Caco-2 (cell line): ENCODE results near the gene CPHXL2. TPM values are rescaled to one million over a fixed set of nuclear protein-coding genes. Genes with fewer than 3 reads are reported as not detected.

Experiments used
- BruUV-seq: library from RNA; stranded (reverse); fragments of 400-500 nt; replicated peaks from 2 replicates; lab custom pipeline; 2021; lab: Mats Ljungman, UMichigan
- CTCF ChIA-PET: fragments of 300-600 bp; sonication (Branson Sonifier 250); formaldehyde crosslinking; loops from one replicate; lab custom pipeline; 2022; ENCODE audit warnings: antibody characterized with exemption; lab: Charles Lee
- POLR2A ChIA-PET: fragments of 300-600 bp; sonication (Branson Sonifier 250); formaldehyde crosslinking; loops from one replicate; lab custom pipeline; 2022; ENCODE audit warnings: antibody characterized with exemption; lab: Charles Lee
- DNase-seq, 2 experiments: peaks; one replicate each; pipeline versions ENCODE4 v3.0.0 to v3.0.0-alpha.2; 2020 to 2022
- H3K27me3 ChIP-seq: replicated peaks from 2 replicates; pipeline ENCODE4 v1.6.0; 2011; ENCODE audit warnings: low read length; ENCODE audit not compliant: control insufficient read depth, insufficient read depth
- H3K36me3 ChIP-seq: 2 replicates; pipeline ENCODE4 v1.5.1; 2011; ENCODE audit warnings: low read length; ENCODE audit not compliant: control insufficient read depth, insufficient read depth
- H3K4me1 ChIP-seq: fragments of 250-450 bp; sonication (Bioruptor Pico); 2 replicates; pipeline ENCODE4 v1.5.1; 2020; ENCODE audit warnings: mild to moderate bottlenecking
- H3K4me3 ChIP-seq: 2 replicates; pipeline ENCODE4 v1.5.1; 2011; ENCODE audit warnings: low read depth, mild to moderate bottlenecking, control low read depth, low read length
- H3K9me3 ChIP-seq: fragments of 250-450 bp; sonication (Bioruptor Pico); 2 replicates; pipeline ENCODE4 v1.5.1; 2020; ENCODE audit warnings: mild to moderate bottlenecking, moderate library complexity
- H3K27ac Mint-ChIP-seq: one replicate; pipeline ENCODE4 v1.8.0; 2022; ENCODE audit warnings: mixed read lengths; ENCODE audit not compliant: unreplicated experiment
- H3K27me3 Mint-ChIP-seq: one replicate; pipeline ENCODE4 v1.8.0; 2022; ENCODE audit warnings: mixed read lengths; ENCODE audit not compliant: insufficient read depth, unreplicated experiment
- H3K36me3 Mint-ChIP-seq: one replicate; pipeline ENCODE4 v1.8.0; 2022; ENCODE audit warnings: mild to moderate bottlenecking, mixed read lengths; ENCODE audit not compliant: insufficient read depth, unreplicated experiment
- H3K4me1 Mint-ChIP-seq: one replicate; pipeline ENCODE4 v1.8.0; 2022; ENCODE audit warnings: low read depth, mixed read lengths; ENCODE audit not compliant: unreplicated experiment
- H3K4me3 Mint-ChIP-seq: one replicate; pipeline ENCODE4 v1.8.0; 2022; ENCODE audit warnings: mild to moderate bottlenecking, moderate library complexity, mixed read lengths; ENCODE audit not compliant: unreplicated experiment
- H3K9me3 Mint-ChIP-seq: one replicate; pipeline ENCODE4 v1.8.0; 2022; ENCODE audit warnings: mixed read lengths; ENCODE audit not compliant: unreplicated experiment
- intact Hi-C: fragments of 100-400 bp; cut with micrococcal nuclease; formaldehyde crosslinking; loops from one replicate; pipeline ENCODE4 v1.10.0; 2022; ENCODE audit not compliant: unreplicated experiment
- total RNA-seq: library from RNA; stranded (reverse); gene quantifications from 2 replicates; pipeline ENCODE4 v1.2.3, GENCODE V29; 2022
- TF ChIP-seq, protein P1 (sequence below), 2 experiments: fragments of 200-600 bp in 1 of 2; IDR thresholded peaks; 1 replicate in 1 of 2; 2 replicates in 1 of 2; pipeline versions ENCODE4 v1.5.1 to v1.8.0; 2011 to 2022; ENCODE audit warnings: antibody characterized with exemption in 1 of 2, control low read depth in 1 of 2, inconsistent platforms in 1 of 2, low read depth in 1 of 2, low read length in 1 of 2, mild to moderate bottlenecking in 1 of 2, moderate library complexity in 1 of 2; ENCODE audit not compliant: insufficient read depth in 1 of 2, severe bottlenecking in 1 of 2, unreplicated experiment in 1 of 2

The CPHXL2 gene
- total RNA-seq, 1 experiment from 2014 or later, result not detected

DNA sequence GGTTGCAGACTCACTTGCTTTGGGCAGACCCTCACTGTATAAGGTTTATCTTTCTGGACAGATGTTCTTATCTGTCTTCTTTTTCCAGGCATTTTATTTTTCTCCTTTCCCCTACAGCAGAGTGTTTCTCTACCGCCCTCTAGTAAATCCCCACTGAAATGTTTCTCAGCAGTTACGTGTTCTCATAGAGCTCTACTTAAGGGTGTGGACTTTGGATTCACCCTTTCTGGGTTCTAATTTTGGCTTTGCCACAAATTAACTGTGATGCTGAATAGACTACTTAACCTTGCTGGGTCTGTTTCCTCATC, 55.7 kb downstream of the CPHXL2 start:
- CTCF ChIA-PET, result interaction anchor here (0.6 to 2.9 kb wide), 4 partner anchors 15 to 150 kb away, joined by 3 to 15 read pairs (median 4); no protein-coding TSS in a partner anchor
- BruUV-seq, result no TSS peak
- POLR2A ChIA-PET, result interaction anchor here (0.6 to 0.7 kb wide), 3 partner anchors 8 to 71 kb away, joined by 3 to 4 read pairs (median 3); no protein-coding TSS in a partner anchor
- intact Hi-C loops, result loop anchor here (1.0 kb wide), 1 partner anchor 150 kb away; no protein-coding TSS in a partner anchor
- peaks cover 26% of the 10 kb centered on the region for H3K4me1 ChIP-seq
- peaks cover 6% of the 10 kb centered on the region for H3K9me3 Mint-ChIP-seq
- H3K4me3 Mint-ChIP-seq, result no peak overlapping the region
- no peak overlapping the region for H3K4me3 ChIP-seq
- H3K4me1 Mint-ChIP-seq, result peaks cover 18% of the 10 kb centered on the region
- peaks cover 67% of the 10 kb centered on the region for H3K36me3 Mint-ChIP-seq
- H3K36me3 ChIP-seq, result no peaks in the 10 kb centered on the region; the same call in 1 of the 2 replicates
- H3K9me3 ChIP-seq, result no peaks in the 10 kb centered on the region
- no peak overlapping the region for H3K27ac Mint-ChIP-seq
- DNase-seq, result no peak
- TF ChIP-seq, protein P1, sequence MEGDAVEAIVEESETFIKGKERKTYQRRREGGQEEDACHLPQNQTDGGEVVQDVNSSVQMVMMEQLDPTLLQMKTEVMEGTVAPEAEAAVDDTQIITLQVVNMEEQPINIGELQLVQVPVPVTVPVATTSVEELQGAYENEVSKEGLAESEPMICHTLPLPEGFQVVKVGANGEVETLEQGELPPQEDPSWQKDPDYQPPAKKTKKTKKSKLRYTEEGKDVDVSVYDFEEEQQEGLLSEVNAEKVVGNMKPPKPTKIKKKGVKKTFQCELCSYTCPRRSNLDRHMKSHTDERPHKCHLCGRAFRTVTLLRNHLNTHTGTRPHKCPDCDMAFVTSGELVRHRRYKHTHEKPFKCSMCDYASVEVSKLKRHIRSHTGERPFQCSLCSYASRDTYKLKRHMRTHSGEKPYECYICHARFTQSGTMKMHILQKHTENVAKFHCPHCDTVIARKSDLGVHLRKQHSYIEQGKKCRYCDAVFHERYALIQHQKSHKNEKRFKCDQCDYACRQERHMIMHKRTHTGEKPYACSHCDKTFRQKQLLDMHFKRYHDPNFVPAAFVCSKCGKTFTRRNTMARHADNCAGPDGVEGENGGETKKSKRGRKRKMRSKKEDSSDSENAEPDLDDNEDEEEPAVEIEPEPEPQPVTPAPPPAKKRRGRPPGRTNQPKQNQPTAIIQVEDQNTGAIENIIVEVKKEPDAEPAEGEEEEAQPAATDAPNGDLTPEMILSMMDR (IDR thresholded peaks at IDR 0.05; ENCODE audit: insufficient read depth in 1 of 2, low read depth in 1 of 2, low read length in 1 of 2, severe bottlenecking in 1 of 2, unreplicated experiment in 1 of 2), result peak; percentile 24 to 26
- no peaks in the 10 kb centered on the region for H3K27me3 ChIP-seq
- no peaks in the 10 kb centered on the region for H3K27me3 Mint-ChIP-seq

DNA sequence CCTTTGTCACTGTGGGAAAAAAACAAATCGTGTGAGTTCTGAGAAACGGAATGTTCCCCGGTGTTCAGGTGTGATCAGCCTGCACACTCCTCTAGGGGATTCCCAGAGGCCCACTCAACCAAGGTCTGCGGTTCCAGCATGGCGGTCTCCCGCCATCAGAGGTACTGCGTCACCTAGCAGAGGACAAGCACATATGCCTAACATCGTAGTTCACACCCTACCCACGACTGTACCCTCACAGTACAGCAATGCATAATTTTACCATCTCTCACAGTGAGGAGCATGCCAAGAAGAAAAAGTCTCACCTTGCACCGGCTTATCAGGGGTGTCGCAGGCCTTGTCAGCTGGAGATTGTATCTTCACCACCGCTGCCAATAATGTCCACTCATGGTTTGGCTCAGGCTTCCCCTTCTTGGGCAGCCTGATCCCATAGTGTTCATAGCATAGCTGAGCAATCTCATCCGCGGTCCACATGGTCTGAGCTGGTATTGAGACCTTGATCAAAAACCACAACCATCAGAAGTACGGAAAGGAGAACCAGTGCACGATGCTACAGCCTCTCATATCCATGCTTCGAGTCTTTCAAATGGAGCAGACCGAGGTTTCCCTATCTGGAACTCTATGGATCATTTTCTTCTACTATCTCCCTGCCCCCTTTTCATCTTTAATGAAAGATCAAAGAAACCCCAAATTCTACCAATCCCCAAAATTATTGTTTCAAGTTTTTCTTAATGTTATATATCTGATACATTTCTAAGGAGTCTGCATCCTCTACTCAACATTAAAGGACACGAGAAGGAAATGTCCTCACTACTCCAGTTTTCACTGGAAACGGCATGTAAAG, 56.3 kb downstream of the CPHXL2 start:
- no peak overlapping the region for H3K4me3 ChIP-seq
- Mint-ChIP-seq H3K36me3 (peaks cover 67% of the 10 kb centered on the region), H3K27ac (no peak overlapping the region), H3K4me1 (peaks cover 13% of the 10 kb centered on the region), H3K9me3 (peaks cover under 1% of the 10 kb centered on the region), H3K27me3 (no peaks in the 10 kb centered on the region), H3K4me3 (no peak overlapping the region)
- H3K27me3 ChIP-seq, result no peaks in the 10 kb centered on the region
- TF ChIP-seq, protein P1 (IDR thresholded peaks at IDR 0.05; ENCODE audit: insufficient read depth in 1 of 2, low read depth in 1 of 2, low read length in 1 of 2, severe bottlenecking in 1 of 2, unreplicated experiment in 1 of 2), result no peak
- no peaks in the 10 kb centered on the region for H3K9me3 ChIP-seq
- H3K4me1 ChIP-seq, result peaks cover 21% of the 10 kb centered on the region
- intact Hi-C loops, result loop anchor here (1.0 kb wide), 1 partner anchor 149 kb away; no protein-coding TSS in a partner anchor
- POLR2A ChIA-PET, result no interaction called here
- BruUV-seq, result no TSS peak
- no peak for DNase-seq
- CTCF ChIA-PET, result interaction anchor here (1.0 to 2.9 kb wide), 3 partner anchors 14 to 143 kb away, joined by 3 to 15 read pairs (median 4); no protein-coding TSS in a partner anchor
- peaks cover 1% of the 10 kb centered on the region; the same call in 1 of the 2 replicates for H3K36me3 ChIP-seq

DNA sequence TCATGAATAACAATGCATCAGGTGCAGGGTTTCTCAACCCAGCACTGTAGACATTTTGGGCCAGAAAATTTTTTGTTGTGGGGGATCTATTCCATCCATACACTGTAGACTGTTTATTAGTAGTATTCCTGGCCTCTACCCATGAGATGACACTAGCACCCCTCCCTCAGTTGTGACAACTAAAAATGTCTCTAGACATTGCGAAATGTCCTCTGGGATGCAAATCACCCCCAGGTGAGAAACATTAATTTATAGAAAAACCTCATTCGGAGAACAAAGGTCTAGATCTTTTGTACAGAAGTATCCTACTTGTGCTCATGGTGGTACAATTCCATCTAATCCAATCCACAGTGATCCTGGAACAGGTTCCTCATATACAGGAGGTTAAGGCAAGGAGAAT, 58.0 kb downstream of the CPHXL2 start:
- Histone ChIP-seq H3K4me3 (no peak overlapping the region), H3K4me1 (peaks cover 6% of the 10 kb centered on the region; the same call in 1 of the 2 replicates), H3K36me3 (peaks cover 1% of the 10 kb centered on the region; the same call in 1 of the 2 replicates), H3K27me3 (no peaks in the 10 kb centered on the region), H3K9me3 (no peaks in the 10 kb centered on the region)
- no peak for DNase-seq
- no peaks in the 10 kb centered on the region for H3K27me3 Mint-ChIP-seq
- BruUV-seq, result no TSS peak
- ChIA-PET POLR2A (no interaction called here), CTCF (interaction anchor here (0.6 to 1.8 kb wide), 2 partner anchors 102 to 183 kb away, joined by 4 to 6 read pairs; no protein-coding TSS in a partner anchor)
- H3K36me3 Mint-ChIP-seq, result peaks cover 65% of the 10 kb centered on the region
- H3K9me3 Mint-ChIP-seq, result no peaks in the 10 kb centered on the region
- no peaks in the 10 kb centered on the region for H3K4me1 Mint-ChIP-seq
- TF ChIP-seq, protein P1 (IDR thresholded peaks at IDR 0.05; ENCODE audit: insufficient read depth in 1 of 2, low read depth in 1 of 2, low read length in 1 of 2, severe bottlenecking in 1 of 2, unreplicated experiment in 1 of 2), result no peak
- H3K27ac Mint-ChIP-seq, result no peak overlapping the region
- no peak overlapping the region for H3K4me3 Mint-ChIP-seq
- intact Hi-C loops, result no loop called here
